HepG2 (cell line): ENCODE results near the gene TEX261. TPM values are rescaled to one million over a fixed set of nuclear protein-coding genes. Genes with fewer than 3 reads are reported as not detected.

Experiments used
- ATAC-seq: fragments of 200-7000 bp; cut with Tn5 transposase; 3 replicates; pipeline ENCODE4 v1.9.1; 2020; ENCODE audit warnings: mild to moderate bottlenecking, moderate library complexity
- BruUV-seq: library from RNA; stranded (reverse); fragments of 400-500 nt; replicated peaks from 2 replicates; lab custom pipeline; 2021; lab: Mats Ljungman, UMichigan
- CTCF ChIA-PET: fragments of 300-600 bp; formaldehyde crosslinking; extraction: SDS; loops from one replicate; lab custom pipeline; 2021; ENCODE audit warnings: low total read pairs, inconsistent platforms, low intra/inter-chr PET ratio; lab: Yijun Ruan, JAX
- POLR2A ChIA-PET: fragments of 350-600 bp; sonication (Branson Sonifier 250); formaldehyde crosslinking; loops from one replicate; lab custom pipeline; 2020; ENCODE audit warnings: antibody characterized with exemption, inconsistent platforms; lab: Yijun Ruan, JAX
- DNase-seq: peaks from one replicate; pipeline ENCODE4 v3.0.0-alpha.2; 2015; ENCODE audit warnings: low spot score
- FAIRE-seq: peaks from 3 replicates; lab custom pipeline; 2011; peaks lifted over from hg19 to GRCh38; lab: Jason Lieb, UNC
- H2AFZ ChIP-seq: one replicate; pipeline ENCODE4 v1.6.1; 2011; ENCODE audit warnings: low read length, inconsistent platforms
- H3K27ac ChIP-seq: fragments of 300-600 bp; 3 replicates; pipeline ENCODE4 v1.8.0; 2011; ENCODE audit warnings: mixed run types, mild to moderate bottlenecking, mixed read lengths, low read length, inconsistent platforms; ENCODE audit not compliant: insufficient read depth; ENCODE audit errors: extremely low read length
- H3K27me3 ChIP-seq, 2 experiments: fragments of 200-600 bp in 1 of 2; 2 replicates in 1 of 2; 3 replicates in 1 of 2; pipeline versions ENCODE4 v1.6.0 to v1.8.0; 2011; ENCODE audit warnings: low read length in 2 of 2, mild to moderate bottlenecking in 2 of 2, moderate library complexity in 2 of 2, inconsistent platforms in 1 of 2; ENCODE audit not compliant: insufficient read depth in 2 of 2, control insufficient read depth in 1 of 2
- H3K36me3 ChIP-seq, 2 experiments: fragments of 200-600 bp in 1 of 2; replicated peaks in 1 of 2; 2 replicates in 1 of 2; 3 replicates in 1 of 2; pipeline versions ENCODE4 v1.5.1 to v1.8.0; 2011; ENCODE audit warnings: low read length in 2 of 2, inconsistent platforms in 1 of 2; ENCODE audit not compliant: insufficient read depth in 2 of 2, control insufficient read depth in 1 of 2
- H3K4me1 ChIP-seq: 2 replicates; pipeline ENCODE4 v1.5.1; 2012; ENCODE audit warnings: low read length, inconsistent platforms; ENCODE audit not compliant: insufficient read depth
- H3K4me2 ChIP-seq: 2 replicates; pipeline ENCODE4 v1.6.0; 2011; ENCODE audit warnings: low read depth, low read length, inconsistent platforms
- H3K4me3 ChIP-seq, 3 experiments: fragments of 200-600 bp in 1 of 3; sonication (generic), shearing (Covaris generic) in 1 of 3; replicated peaks in 1 of 3; 2 replicates each; pipeline ENCODE4 v1.5.1; 2011 to 2016; ENCODE audit warnings: low read length in 3 of 3, inconsistent platforms in 2 of 3, low read depth in 2 of 3, mild to moderate bottlenecking in 2 of 3, control low read depth in 1 of 3, mixed read lengths in 1 of 3; ENCODE audit not compliant: insufficient read depth in 1 of 3
- H3K79me2 ChIP-seq: one replicate; pipeline ENCODE4 v1.6.1; 2011; ENCODE audit warnings: low read length, inconsistent platforms; ENCODE audit not compliant: insufficient read depth
- H3K9ac ChIP-seq: 2 replicates; pipeline ENCODE4 v1.6.0; 2011; ENCODE audit warnings: mild to moderate bottlenecking, low read depth, low read length, inconsistent platforms; ENCODE audit not compliant: insufficient read depth
- H3K9me3 ChIP-seq: 2 replicates; pipeline ENCODE4 v1.5.1; 2012; ENCODE audit warnings: mild to moderate bottlenecking, low read length
- H4K20me1 ChIP-seq: 2 replicates; pipeline ENCODE4 v1.6.0; 2011; ENCODE audit warnings: inconsistent platforms, mild to moderate bottlenecking, low read length, moderate library complexity; ENCODE audit not compliant: insufficient read depth
- CBX2 ChIP-seq, 2 experiments: fragments of 200-600 bp in 1 of 2; sonication (generic); formaldehyde crosslinking in 1 of 2; IDR thresholded peaks; 2 replicates each; pipeline versions ENCODE4 v1.7.0 to v1.8.1; 2018 to 2022; ENCODE audit warnings: low read depth in 2 of 2, low read length in 1 of 2, mild to moderate bottlenecking in 1 of 2, missing genetic modification reagents in 1 of 2
- CCDC6 ChIP-seq: sonication (generic); formaldehyde crosslinking; IDR thresholded peaks from 2 replicates; pipeline ENCODE4 v1.8.1; 2022; ENCODE audit warnings: mild to moderate bottlenecking, missing genetic modification reagents, moderate library complexity
- FOXO4 ChIP-seq: sonication (generic); formaldehyde crosslinking; conservative IDR thresholded peaks from 2 replicates; pipeline ENCODE4 v1.8.1; 2023; ENCODE audit warnings: missing genetic modification reagents
- HES4 ChIP-seq: sonication (generic); formaldehyde crosslinking; IDR thresholded peaks from 2 replicates; pipeline ENCODE4 v1.9.0; 2021; ENCODE audit warnings: mild to moderate bottlenecking, missing genetic modification reagents, borderline replicate concordance
- JUND ChIP-seq: sonication (generic); formaldehyde crosslinking; IDR thresholded peaks from 2 replicates; pipeline ENCODE4 v1.8.0; 2022; ENCODE audit warnings: mild to moderate bottlenecking, missing genetic modification reagents
- NFRKB ChIP-seq: fragments of 450-650 bp; IDR thresholded peaks from 2 replicates; pipeline ENCODE4 v1.6.1; 2017
- ZBTB1 ChIP-seq: sonication (generic); formaldehyde crosslinking; IDR thresholded peaks from 2 replicates; pipeline ENCODE4 v1.4.0; 2020; ENCODE audit warnings: missing genetic modification reagents, borderline replicate concordance
- ZBTB25 ChIP-seq: IDR thresholded peaks from 2 replicates; pipeline ENCODE4 v1.6.1; 2018; ENCODE audit warnings: missing genetic modification reagents
- ZFYVE20 ChIP-seq: sonication (generic); formaldehyde crosslinking; IDR thresholded peaks from 2 replicates; pipeline ENCODE4 v1.8.0; 2023; ENCODE audit warnings: low read depth, mild to moderate bottlenecking, moderate library complexity, missing genetic modification reagents, borderline replicate concordance
- ZMYM4 ChIP-seq: sonication (generic); formaldehyde crosslinking; IDR thresholded peaks from 2 replicates; pipeline ENCODE4 v1.8.1; 2023; ENCODE audit warnings: mild to moderate bottlenecking, missing genetic modification reagents
- ZNF232 ChIP-seq: sonication (generic); formaldehyde crosslinking; IDR thresholded peaks from 2 replicates; pipeline ENCODE4 v1.4.0; 2020; ENCODE audit warnings: missing genetic modification reagents, borderline replicate concordance
- ZNF607 ChIP-seq: sonication (generic); formaldehyde crosslinking; IDR thresholded peaks from 2 replicates; pipeline ENCODE4 v1.5.1; 2020; ENCODE audit warnings: missing genetic modification reagents, mild to moderate bottlenecking, borderline replicate concordance
- ZSCAN22 ChIP-seq: sonication (generic); formaldehyde crosslinking; IDR thresholded peaks from 2 replicates; pipeline ENCODE4 v1.4.0; 2020; ENCODE audit warnings: mild to moderate bottlenecking, missing genetic modification reagents
- WGBS: methylation state at CpG from one replicate; pipeline ENCODE4 v1.1.6; 2017; ENCODE audit warnings: low lambda C conversion rate; 5-methylcytosine and 5-hydroxymethylcytosine counted together
- in situ Hi-C: cut with HindIII; loops from 2 replicates; pipeline ENCODE4 v1.10.0; 2017; ENCODE audit warnings: low pct_unique_long_range_greater_than_20kb; ENCODE audit not compliant: extremely low pct_ligation_motif_present
- intact Hi-C: fragments of 100-400 bp; cut with micrococcal nuclease; formaldehyde crosslinking; loops from one replicate; pipeline ENCODE4 v1.10.0; 2022; ENCODE audit not compliant: unreplicated experiment
- polyA plus RNA-seq, 8 experiments: library from polyadenylated mRNA; depleted of rRNA in 3 of 8; stranded (reverse) in 7 of 8; unstranded in 1 of 8; fragments of >200 nt; fragmentation: Illumina TruSeq in 4 of 8; extraction: Trizol in 4 of 8; gene quantifications; 2 replicates each; pipeline versions ENCODE4 v1.2.1 to v1.2.3, GENCODE V29; 2011 to 2016; ENCODE audit warnings: low read depth in 4 of 8, missing spikeins in 1 of 8, mixed read lengths in 1 of 8; ENCODE audit not compliant: insufficient read depth in 1 of 8
- total RNA-seq, 5 experiments: library from RNA; depleted of rRNA; stranded (reverse); fragments of >200 nt; fragmentation: Illumina TruSeq; extraction: Trizol; gene quantifications; 2 replicates each; pipeline ENCODE4 v1.2.3, GENCODE V29; 2016; ENCODE audit warnings: low read depth in 1 of 5
- TF ChIP-seq, protein P1 (sequence below): sonication (generic); formaldehyde crosslinking; IDR thresholded peaks from 2 replicates; pipeline ENCODE4 v1.9.0; 2021; ENCODE audit warnings: mild to moderate bottlenecking, missing genetic modification reagents

The TEX261 gene
- total and polyA plus RNA-seq, 2 of the 13 experiments (the other 11 are each of a cell fraction or from before 2014, with no cell fraction given): 43.8 to 78.7 TPM

GRCh38 chr2:70959851-70960832 lies 34.5 kb downstream of the TEX261 start:
- Histone ChIP-seq H3K4me1 (peaks cover 15% of the 10 kb centered on the region), H3K27me3 (peaks cover 0 to 6% of the 10 kb centered on the region in 2 experiments; a peak in 3 of 5 replicates), H3K9me3 (no peaks in the 10 kb centered on the region), H3K79me2 (no peaks in the 10 kb centered on the region), H4K20me1 (no peaks in the 10 kb centered on the region), H3K4me3 (no peak overlapping the region), H3K27ac (no peak overlapping the region), H2AFZ (no peak overlapping the region), H3K36me3 (no peaks in the 10 kb centered on the region; a peak in 1 of 5 replicates), H3K9ac (no peak overlapping the region), H3K4me2 (no peak overlapping the region)
- WGBS: 70% methylated on average over 15 of the region's 17 CpGs
- ATAC-seq: no peak
- no TSS peak for BruUV-seq
- in situ Hi-C loops: no loop called here
- CTCF ChIA-PET: no interaction called here
- POLR2A ChIA-PET: no interaction called here
- intact Hi-C loops: no loop called here
- FAIRE-seq: no peak
- DNase-seq: no peak
- no peak for TF ChIP-seq ZNF232 (CRISPR knock-in tag)
- TF ChIP-seq HES4 (CRISPR knock-in tag): no peak
- no peak for TF ChIP-seq NFRKB
- no peak for TF ChIP-seq CCDC6 (CRISPR knock-in tag)
- TF ChIP-seq ZNF607 (CRISPR knock-in tag): no peak
- TF ChIP-seq ZBTB1 (CRISPR knock-in tag): no peak
- TF ChIP-seq, protein P1, sequence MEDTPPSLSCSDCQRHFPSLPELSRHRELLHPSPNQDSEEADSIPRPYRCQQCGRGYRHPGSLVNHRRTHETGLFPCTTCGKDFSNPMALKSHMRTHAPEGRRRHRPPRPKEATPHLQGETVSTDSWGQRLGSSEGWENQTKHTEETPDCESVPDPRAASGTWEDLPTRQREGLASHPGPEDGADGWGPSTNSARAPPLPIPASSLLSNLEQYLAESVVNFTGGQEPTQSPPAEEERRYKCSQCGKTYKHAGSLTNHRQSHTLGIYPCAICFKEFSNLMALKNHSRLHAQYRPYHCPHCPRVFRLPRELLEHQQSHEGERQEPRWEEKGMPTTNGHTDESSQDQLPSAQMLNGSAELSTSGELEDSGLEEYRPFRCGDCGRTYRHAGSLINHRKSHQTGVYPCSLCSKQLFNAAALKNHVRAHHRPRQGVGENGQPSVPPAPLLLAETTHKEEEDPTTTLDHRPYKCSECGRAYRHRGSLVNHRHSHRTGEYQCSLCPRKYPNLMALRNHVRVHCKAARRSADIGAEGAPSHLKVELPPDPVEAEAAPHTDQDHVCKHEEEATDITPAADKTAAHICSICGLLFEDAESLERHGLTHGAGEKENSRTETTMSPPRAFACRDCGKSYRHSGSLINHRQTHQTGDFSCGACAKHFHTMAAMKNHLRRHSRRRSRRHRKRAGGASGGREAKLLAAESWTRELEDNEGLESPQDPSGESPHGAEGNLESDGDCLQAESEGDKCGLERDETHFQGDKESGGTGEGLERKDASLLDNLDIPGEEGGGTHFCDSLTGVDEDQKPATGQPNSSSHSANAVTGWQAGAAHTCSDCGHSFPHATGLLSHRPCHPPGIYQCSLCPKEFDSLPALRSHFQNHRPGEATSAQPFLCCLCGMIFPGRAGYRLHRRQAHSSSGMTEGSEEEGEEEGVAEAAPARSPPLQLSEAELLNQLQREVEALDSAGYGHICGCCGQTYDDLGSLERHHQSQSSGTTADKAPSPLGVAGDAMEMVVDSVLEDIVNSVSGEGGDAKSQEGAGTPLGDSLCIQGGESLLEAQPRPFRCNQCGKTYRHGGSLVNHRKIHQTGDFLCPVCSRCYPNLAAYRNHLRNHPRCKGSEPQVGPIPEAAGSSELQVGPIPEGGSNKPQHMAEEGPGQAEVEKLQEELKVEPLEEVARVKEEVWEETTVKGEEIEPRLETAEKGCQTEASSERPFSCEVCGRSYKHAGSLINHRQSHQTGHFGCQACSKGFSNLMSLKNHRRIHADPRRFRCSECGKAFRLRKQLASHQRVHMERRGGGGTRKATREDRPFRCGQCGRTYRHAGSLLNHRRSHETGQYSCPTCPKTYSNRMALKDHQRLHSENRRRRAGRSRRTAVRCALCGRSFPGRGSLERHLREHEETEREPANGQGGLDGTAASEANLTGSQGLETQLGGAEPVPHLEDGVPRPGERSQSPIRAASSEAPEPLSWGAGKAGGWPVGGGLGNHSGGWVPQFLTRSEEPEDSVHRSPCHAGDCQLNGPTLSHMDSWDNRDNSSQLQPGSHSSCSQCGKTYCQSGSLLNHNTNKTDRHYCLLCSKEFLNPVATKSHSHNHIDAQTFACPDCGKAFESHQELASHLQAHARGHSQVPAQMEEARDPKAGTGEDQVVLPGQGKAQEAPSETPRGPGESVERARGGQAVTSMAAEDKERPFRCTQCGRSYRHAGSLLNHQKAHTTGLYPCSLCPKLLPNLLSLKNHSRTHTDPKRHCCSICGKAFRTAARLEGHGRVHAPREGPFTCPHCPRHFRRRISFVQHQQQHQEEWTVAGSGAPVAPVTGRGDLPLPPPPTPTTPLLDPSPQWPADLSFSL (CRISPR knock-in tag): no peak
- no peak for TF ChIP-seq CBX2 (IDR thresholded peaks at IDR 0.05; ENCODE audit: low read depth, low read length)
- TF ChIP-seq CBX2 (CRISPR knock-in tag; IDR thresholded peaks at IDR 0.05; ENCODE audit: low read depth): no peak
- TF ChIP-seq ZBTB25 (CRISPR knock-in tag): no peak
- TF ChIP-seq JUND (CRISPR knock-in tag): no peak
- no peak for TF ChIP-seq ZSCAN22
- TF ChIP-seq FOXO4 (CRISPR knock-in tag): no peak
- TF ChIP-seq ZMYM4: no peak
- TF ChIP-seq ZFYVE20 (CRISPR knock-in tag): no peak
